CD1c-positive myeloid dendritic cell (primary cell): ENCODE results near the gene SERPINB7.
A peak's percentile ranks its signal among the peaks of the same experiment; 100 is the strongest.

Experiments used
- DNase-seq: peaks from one replicate; pipeline ENCODE4 v3.0.0-alpha.2; 2016; ENCODE audit errors: extremely low spot score

Gene SERPINB7

DNA sequence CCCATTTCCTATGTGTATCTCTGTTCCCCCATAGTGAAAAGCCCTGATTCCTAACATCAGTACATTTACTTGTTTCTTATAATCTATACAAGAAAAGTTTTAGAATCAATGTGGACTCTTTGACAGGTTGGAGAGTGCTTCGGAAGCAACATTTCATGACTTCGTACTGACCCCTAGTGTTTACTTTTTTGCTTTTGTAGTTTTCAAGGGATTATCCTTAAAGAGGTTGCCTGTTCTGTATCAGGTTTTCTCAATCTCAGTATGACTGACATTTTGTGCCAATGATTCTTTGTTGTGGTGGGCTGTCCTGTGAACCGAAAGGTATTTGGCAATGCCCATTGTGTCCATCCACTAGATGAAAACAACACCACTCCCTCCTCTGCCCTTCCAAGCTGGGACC lies 69.0 kb downstream of the SERPINB7 start:
- DNase-seq: peak; percentile 22

DNA sequence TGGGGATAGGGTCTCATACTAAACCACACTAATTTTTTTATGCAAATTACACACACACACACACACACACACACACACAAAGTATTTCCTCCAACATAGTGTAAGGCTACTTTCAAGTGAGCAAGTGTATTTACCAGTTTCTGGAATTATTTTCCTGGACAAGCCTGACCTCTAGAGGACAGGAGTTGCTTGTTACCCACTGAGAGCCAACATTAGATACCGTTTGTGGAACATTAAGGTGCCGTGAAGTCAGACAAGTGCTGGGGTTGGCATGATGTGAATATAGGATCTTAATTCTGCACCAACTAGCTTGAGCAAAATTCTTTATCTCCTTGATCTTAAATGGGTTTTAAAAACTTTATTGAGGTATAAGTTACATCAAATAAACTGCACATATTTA lies 72.9 kb downstream of the SERPINB7 start:
- DNase-seq: peak; percentile 51

DNA sequence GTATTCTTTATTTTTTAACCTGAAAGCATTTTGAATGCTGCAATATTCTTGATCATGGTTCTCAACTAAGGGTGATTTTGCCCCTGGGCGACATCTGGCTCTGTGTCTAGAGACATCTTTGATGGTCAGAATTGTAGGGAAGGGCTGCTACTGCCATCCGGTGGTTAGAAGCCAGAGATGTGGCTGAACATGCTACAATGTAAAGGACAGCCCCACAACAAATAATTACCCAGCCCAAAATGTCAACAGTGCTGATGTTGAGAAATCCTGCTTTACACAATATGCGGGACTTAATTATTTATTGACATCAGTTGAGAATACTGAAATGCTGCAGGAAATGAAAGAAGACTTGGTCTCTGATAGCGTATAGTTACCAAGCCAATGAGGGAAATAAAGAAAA lies 74.8 kb downstream of the SERPINB7 start:
- peak; percentile 9 for DNase-seq

DNA sequence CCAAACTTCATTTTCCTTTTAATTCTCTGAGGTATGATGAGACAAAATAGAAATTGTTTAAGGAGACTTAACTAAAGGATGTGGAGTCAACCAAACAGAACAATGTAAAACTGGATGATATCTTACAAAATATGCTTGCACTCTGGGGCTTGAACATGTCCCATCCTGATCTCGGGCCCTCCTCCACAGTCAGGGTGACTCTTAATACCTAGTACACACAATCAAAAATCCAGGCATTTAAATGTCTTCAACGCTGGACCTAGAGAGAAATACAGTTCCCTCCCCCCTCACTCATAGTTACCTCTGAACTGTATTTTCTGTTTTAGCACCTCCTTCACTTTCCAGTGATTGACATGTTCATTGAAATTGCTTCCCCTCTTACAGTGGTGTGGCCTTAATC lies 75.4 kb downstream of the SERPINB7 start:
- no peak for DNase-seq
